NCI-H510A treated with DMSO at 0.1 percent for 48 hours (cell line): ENCODE results near the gene IGF1R.

ENCODE experiments used
- DNase-seq: peaks from one replicate; lab custom pipeline; 2025; lab: John Stamatoyannopoulos, UW

The IGF1R gene

DNA sequence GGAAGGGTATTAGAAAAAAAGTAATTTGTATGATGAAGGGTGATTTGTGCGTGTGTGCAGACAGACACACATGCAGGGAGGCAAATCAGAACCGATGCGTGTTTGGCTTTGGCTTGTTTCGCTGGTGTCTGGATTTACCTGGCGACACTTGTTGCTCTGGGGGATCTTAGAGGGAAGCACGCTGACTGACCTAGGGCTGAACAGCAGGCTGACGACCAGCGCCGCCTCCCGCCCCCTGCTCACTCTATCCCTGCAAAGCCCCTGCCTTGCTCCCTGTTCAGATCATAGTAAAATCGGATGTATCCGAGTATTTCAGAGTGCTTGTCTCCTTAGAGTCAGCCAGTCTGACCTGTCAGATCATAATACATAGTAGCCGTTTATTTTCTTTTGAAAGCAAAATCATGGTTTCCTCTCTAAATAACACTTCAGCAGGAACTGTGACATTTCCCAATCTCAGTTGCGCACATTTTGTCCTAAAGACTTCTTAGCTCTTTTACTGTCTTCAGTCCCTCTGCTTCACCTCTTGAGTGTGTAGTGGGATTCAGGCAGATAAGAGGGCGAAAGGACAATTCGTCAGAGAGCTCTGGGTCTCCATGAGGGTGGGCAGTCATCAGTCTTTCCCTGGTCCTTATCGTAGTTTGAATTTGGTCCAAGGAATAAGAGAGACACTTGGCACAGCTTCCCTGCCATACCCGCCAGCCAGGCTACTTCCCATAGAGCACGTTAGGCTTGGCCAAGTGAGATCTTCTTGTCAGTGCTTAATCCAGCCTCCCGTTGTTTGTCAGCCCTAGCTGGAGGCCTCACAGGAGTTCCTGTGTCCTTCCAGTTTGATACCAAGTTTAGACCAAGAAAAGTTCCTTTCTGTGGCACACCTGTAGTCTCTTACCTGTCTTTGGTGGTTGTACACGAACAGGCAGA is 261.9 kb downstream of the IGF1R start:
- no peak for DNase-seq

GRCh38 chr15:98914626-98915025 is 266.3 kb downstream of the IGF1R start:
- DNase-seq: no peak

DNA sequence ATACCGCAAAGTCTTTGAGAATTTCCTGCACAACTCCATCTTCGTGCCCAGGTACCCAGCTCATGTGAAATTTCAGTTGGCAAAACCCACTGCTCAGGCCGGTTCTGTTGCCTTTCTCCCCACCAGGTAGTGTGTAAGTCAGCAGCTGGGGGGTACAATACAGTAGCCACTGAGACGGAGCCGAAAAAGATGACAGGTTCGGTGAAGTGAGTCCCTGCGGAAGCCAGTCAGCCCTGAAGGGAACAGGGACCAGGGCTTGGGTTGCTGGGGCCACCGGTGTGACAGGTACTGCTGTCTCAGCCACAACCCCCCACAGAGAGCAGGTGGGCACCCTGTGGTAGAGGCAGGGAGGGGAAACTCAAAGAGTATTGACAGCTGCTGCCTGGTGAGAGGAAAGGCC is 268.5 kb downstream of the IGF1R start:
- DNase-seq: no peak

DNA sequence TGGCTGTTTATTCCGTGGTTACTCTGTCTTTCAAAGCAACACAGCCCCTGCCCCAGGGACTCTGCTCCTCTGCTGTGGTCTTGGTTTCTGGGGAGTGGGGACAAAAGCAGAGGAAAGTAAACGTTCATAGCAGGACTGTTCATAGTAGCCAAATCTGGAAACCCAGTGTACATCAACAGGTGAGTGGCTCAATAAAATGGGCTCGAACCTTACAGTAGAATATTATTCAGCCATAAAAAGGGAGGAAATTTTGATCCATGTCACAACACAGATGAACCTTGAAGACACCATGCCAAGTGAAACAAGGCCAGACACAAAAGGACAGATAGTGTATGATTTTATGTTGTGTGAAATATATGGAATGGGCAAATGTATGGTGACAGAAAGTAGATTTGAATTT is 269.1 kb downstream of the IGF1R start:
- no peak for DNase-seq

DNA sequence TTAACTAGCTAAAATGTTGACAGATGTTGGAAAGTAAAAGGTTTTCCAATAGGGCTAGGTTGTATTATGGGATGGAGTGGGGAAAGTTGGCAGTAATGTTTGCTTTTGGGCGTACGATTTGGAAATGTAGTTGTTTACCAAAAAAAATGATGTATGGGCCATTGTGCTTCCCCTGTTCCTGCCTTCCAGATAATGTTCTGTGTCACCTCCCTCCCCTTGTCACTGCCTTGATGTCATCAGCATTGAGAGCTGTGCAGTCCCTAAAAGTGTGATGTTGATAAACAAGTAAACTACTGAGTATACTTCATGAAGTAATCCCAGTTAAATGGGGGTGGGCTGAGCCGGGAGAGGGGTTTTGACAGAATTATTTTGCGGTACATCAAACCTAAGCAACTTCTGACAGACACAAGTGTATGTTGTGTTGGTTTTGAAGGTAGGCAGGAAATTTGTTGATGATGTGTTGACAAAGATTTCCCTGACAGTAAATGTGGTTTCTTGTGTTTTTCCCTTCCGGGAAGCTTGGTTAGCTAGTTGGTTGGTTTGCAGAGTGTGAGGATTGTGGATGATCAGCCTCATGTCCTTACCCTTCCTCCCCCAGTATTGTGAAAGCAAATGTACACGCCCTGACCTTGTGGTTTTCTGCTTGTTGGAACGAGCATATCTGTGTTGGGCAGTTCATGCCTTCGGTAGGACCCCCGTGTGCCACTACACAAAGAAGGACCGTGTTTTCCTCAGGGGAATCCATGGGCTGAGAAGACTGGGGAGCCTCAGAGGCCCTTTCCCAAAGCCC is 271.9 kb downstream of the IGF1R start:
- DNase-seq: no peak

DNA sequence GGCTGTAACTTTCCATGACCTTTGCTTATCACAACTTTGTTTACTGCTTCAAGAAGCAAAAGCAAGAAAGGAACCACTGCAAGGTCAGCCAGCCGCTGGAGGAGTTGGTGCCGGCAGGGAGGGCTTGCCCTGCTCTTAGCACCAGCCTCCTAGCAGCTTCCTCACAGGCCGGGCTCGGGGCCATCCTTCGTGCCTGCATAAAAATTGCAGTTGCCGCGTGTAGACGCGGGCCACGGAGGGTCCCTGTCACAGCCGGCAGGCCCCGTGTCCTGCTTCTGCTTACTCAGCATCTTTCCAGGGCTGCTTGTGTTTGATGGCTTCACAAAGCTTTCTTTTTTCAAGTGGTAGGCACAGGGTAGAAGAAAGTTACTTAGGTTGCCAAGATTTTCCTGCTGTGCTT is 274.8 kb downstream of the IGF1R start:
- DNase-seq: no peak

DNA sequence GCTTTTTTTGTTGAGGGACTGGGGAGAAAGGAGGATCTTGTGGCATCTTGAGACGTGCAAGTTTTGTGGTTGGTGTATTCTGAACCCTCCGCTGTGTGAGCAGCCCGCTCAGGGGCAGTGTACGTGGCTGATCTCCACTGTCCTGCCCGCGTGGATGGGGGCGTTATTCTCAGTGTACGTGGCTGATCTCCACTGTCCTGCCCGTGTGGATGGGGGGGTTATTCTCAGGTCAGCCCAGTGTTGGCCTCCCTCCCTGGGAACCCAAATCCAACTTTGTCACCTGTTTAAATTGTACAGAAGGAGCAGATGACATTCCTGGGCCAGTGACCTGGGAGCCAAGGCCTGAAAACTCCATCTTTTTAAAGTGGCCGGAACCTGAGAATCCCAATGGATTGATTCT is 275.2 kb downstream of the IGF1R start:
- no peak for DNase-seq

DNA sequence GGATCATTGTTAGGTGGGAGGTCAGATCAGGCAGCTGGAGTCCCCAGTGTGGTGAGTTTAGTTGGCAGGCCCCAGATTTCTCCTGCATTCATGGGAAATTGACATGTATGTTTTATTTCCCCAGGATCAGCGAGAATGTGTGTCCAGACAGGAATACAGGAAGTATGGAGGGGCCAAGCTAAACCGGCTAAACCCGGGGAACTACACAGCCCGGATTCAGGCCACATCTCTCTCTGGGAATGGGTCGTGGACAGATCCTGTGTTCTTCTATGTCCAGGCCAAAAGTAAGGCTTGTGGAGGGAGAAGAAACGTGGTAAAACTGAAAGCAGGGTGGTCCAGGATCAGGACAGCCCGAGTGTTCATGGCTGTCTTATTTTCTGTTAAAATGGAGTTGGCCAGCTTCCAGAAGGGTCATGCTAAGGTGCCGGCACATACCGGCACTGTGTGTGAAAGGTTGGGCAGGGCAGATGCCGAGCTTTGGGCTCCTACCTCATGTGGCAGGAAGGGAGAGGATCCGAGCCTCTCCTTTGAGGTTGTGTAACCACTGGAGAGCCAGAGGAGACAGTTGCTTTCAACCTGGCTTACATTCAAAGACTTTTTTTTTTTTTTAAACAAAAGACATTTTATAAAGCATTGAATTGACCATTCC is 276.2 kb downstream of the IGF1R start:
- DNase-seq: no peak

GRCh38 chr15:98926236-98926635 is 277.9 kb downstream of the IGF1R start:
- DNase-seq: no peak

DNA sequence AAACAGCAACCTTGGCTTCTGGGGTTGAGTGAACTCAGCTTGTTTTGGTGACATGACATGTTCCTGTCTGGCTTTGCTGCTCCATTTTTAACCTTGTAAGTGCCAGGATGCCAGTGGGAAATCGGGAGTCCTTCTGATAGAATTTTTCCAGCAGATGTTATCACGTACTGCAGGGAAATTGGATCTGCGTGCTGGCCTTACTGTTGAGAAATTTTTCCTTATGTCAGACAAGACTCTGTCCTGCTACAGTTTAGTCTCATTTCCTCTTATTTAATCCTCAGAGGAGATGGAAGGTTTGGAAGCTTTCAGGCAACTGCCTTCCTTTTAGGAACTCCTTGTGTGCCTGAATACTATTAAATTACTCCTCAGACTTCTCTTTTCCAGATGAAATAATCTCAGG is 278.7 kb downstream of the IGF1R start:
- DNase-seq: no peak

DNA sequence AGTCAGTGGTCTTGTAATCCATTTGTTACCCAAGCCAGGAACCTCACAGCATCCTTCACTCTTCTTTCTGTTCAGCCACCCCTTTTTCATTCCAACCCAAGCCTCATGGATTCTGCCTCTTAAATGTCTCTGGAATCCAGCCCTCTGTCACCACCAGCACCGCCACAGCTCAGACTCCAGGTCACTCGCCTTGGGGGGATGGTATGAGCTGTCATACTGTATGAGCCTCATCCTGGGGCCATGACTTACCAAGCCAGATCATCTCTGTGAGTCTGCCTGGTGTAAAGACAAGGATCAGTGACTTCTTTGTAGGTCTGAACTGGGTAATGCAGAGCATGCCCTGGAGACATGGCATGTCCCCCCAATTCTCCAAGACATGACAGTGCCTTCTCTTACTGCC is 279.7 kb downstream of the IGF1R start:
- DNase-seq: no peak

DNA sequence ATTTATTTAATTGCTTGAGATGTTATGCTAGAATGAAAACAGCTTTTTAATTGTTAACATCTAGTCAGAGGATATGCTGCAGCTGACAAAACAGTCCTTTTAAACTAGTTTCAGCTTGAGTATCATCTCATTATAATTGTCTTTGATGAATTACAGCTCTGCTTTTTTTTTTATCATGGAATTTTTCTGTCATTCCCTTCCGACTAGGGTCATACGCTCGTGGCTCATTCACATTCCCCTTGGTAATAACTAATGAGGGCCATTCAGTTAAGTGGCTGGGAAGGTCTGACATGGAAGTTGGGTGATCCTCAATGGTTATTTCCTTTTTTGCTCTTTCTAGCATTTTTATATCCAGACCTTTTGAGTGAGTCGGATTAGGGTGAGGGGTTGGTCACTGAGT is 282.2 kb downstream of the IGF1R start:
- no peak for DNase-seq

DNA sequence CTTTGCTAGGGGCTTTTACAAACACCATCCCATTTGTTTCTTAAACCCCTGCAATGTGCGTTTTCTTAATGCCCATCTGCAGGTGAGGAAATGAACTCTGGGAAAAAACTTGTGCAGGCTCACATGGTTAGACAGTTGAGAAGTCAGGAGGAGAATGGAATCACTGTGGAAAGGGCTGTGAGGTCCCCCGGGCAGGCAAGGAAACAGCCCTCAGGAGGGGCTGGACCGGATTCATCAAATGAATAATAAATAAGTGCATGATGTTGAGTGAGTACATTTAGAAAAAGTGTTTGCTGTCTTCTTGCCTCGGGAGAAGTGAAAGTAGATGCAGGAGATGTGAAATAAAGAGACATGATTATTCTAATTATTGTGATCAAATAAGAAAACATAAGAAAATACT is 282.7 kb downstream of the IGF1R start:
- DNase-seq: no peak

DNA sequence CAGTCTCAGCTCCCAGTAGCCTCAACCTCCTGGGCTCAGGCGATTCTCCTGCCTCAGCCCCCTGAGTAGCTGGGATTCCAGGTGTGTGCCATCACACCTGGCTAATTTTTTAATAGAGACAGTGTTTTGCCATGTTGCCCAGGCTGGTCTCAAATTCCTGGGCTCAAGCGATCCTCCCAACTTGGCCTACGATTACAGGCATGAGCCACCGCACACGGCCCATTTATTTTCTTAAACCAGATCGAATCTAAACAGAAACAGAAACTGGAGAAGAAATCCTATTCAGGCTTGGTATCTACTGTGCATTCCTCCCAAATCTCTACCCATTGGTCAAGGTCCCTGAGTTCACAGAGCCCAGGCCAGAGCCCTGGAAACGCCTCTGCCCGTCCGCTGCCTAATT is 285.1 kb downstream of the IGF1R start:
- DNase-seq: no peak

DNA sequence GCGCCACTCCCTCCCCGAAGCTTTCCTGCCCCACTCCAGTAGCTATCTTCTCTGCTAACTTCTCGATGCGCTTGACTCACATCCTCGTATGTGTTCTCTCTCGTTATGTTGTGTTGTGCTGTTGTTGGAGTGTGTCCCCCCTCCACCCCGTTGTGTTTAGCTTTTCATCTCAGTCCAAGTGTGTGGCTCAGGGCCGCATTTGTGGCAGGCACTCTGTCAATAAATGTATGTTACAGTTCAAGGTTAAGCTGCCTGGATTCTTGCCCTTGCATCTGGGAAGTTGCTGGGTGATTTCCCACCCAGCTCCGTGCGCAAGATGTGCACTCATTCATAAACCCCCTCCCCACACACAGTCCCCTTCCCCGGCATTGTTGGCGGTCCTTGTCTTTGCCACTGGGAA is 287.4 kb downstream of the IGF1R start:
- DNase-seq: no peak

GRCh38 chr15:98937413-98938104 is 289.2 kb downstream of the IGF1R start:
- DNase-seq: no peak

DNA sequence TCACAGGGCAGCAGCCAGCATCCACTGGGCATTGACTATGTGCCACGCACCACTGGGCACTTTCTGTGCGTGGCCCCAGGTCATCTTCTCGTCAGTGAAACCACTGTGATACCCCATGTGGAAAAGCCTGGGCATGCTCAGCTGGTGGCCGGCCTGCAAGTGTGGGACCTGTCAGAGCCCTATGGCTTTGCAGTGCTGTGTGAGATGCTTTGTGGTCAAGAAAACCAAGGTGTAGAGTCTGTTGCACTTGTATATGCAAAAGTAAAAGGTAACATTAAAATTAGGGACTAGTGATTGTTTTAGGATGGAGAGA is 289.7 kb downstream of the IGF1R start:
- no peak for DNase-seq

DNA sequence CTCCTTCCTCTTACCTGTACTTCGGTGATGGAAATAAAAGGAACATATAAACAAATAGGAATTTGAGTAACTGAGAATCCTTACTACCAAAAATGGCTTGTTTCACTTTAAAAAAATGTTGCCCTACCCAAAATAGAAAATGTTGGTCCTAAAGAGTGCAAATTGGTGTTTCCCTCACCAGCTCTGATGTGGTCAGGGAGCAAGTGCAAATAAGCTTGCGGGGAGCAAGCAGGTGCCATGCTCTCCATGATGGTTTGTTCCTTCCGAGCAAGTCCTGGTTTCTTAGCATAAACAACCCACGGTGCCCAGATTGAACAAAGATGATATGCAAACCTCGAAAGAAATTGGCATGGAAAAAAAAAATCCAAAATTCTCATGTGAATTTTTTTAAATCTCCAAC is 290.5 kb downstream of the IGF1R start:
- DNase-seq: no peak

DNA sequence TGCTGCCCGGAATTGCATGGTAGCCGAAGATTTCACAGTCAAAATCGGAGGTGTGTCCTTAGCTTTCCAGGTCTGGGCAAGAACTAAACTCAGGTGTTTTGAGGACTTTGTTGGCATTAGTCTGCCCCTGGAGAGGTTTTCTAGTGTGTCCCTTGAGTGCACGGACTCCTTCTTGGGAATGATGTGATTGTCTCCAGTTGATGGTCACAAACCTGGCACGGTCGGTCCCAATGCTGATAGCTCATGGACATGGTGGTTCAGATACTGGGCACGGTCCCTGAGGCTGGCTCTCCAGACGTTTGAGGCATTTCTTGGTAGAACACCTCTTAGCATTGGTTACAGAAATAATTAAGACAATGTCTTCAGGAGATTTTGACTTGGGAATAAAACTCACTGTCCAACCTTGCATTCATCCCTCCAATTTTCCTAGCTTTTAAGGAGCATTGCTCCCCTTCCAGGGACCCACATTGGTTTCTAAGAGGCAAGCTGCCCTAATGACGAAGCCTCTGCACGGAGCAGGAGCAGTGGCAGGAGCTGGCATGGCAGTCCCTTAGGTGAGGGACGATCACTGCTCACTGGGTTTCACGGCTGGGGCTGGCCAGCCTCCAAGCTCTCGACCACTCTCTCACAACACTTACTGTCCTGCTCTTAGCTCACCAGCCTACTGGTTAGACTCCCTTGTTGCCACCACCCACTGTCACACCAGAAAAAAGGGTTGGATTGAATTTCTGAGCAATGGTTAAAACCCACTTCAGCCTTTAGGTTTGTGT is 291.2 kb downstream of the IGF1R start:
- DNase-seq: no peak

DNA sequence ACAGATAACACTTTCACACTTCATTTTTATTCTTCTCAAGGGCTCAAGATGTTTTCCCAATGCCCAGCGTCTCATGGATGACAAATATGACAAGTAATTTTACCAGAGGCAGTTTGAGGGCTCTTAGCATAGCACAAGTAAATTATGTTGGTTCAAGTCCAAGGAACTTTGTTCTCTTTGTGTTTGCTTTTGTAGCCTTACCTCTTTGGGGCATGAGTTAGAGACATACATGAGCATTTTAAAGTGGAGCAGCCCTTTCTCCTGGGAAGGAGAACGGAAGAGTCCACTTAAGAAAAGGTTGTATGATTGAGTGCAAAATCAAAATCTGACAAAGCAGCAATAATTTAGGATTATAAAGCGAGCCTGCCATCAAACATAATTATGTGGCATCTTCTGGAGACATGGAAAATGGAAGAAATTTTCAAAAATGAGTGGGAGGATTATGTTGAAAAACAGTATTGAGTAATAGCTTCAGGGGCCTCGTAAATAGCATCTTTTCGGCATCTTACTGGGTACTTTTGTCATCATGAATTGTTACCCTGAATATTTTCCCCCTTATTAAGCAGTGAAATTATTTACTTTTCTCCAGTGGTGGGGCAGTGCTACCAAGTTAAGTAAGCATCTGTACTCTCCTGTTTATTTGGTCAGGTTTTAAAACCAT is 293.4 kb downstream of the IGF1R start:
- no peak for DNase-seq

DNA sequence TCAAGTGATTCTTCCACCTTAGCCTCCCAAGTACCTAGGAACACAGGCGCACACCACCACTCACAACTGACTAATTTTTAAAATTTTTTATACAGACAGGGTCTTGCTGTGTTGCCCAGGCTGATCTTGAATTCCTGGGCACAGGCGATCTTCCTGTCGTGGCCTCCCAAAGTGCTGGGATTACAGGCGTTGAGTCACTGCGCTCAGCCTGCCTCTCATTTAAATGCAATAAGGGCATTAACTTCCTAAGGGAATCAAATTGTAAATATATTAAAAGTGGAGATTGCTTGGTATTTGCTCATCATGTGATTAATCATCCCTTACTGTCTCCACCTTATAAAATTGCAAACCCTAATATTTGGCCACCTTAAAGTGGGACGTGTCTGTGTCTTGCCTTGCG is 294.1 kb downstream of the IGF1R start:
- DNase-seq: no peak
